Fibroblast of the aortic adventitia (primary cell): ENCODE results near the gene TRAT1. TPM values are rescaled to one million over a fixed set of nuclear protein-coding genes. Genes with fewer than 3 reads are reported as not detected.

Experiments used
- DNase-seq: peaks from one replicate; pipeline ENCODE4 v3.0.0-alpha.2; 2010; ENCODE audit warnings: low read depth
- H3K4me3 ChIP-seq: 2 replicates; pipeline ENCODE4 v1.5.1; 2011; ENCODE audit warnings: low read depth, mild to moderate bottlenecking, control low read depth, low read length, moderate library complexity
- total RNA-seq: library from RNA; depleted of rRNA; stranded (reverse); fragments of >200 nt; gene quantifications from 2 replicates; pipeline ENCODE4 v1.2.3, GENCODE V29; 2012; ENCODE audit warnings: low replicate concordance
- TF ChIP-seq, protein P1 (sequence below): IDR thresholded peaks from 2 replicates; pipeline ENCODE4 v1.5.1; 2011; ENCODE audit warnings: mild to moderate bottlenecking, low read length, control low read depth, inconsistent platforms; ENCODE audit not compliant: insufficient read depth

The TRAT1 gene
- total RNA-seq, 1 donor, result not detected

DNA sequence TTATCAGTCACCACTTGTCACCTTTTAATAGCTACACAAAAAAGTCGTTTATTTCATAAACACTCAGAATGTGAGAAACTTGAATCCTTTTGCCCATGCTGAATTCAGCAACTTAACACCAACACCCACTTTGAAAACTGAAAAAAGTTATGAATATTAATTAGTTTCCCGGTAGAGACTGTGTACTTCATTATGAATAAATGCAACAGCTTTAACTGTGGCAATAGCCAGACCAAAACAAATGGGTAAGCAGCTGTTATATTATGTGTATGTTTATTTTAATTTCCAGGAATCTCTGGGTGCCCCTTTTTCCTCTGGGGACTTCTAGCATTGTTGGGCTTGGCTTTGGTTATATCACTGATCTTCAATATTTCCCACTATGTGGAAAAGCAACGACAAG lies 7.8 kb downstream of the TRAT1 start:
- TF ChIP-seq, protein P1, sequence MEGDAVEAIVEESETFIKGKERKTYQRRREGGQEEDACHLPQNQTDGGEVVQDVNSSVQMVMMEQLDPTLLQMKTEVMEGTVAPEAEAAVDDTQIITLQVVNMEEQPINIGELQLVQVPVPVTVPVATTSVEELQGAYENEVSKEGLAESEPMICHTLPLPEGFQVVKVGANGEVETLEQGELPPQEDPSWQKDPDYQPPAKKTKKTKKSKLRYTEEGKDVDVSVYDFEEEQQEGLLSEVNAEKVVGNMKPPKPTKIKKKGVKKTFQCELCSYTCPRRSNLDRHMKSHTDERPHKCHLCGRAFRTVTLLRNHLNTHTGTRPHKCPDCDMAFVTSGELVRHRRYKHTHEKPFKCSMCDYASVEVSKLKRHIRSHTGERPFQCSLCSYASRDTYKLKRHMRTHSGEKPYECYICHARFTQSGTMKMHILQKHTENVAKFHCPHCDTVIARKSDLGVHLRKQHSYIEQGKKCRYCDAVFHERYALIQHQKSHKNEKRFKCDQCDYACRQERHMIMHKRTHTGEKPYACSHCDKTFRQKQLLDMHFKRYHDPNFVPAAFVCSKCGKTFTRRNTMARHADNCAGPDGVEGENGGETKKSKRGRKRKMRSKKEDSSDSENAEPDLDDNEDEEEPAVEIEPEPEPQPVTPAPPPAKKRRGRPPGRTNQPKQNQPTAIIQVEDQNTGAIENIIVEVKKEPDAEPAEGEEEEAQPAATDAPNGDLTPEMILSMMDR, result no peak
- H3K4me3 ChIP-seq, result no peak overlapping the region
- DNase-seq, result no peak

DNA sequence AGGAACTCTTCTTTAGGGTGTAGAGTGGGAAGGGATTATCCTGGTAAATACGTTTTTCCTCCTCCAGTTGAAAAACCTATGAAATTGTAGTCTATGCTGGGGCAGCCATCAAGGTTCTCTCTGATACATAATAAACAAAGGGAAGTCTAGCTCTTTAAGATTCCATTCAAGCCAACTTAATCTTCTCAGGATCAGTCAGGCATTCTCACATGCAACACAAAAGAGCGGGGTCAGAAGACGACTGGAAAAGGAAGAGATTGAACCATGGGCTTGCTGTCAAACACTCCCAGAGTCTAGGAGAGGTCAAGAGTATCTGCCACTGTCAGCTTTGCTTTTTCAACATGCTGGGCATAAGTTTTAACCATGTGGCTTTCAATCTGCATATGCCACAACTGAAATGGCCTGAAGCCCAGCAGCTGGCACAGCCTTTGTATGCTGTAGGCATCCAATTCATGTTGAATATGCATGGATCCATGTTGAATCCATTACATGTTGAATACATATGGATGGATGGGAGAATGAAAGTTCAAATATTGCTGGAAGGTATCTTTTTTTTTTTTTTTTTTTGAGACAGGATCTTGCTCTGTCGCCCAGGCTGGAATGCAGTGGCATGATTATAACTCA lies 8.5 kb downstream of the TRAT1 start:
- no peak overlapping the region for H3K4me3 ChIP-seq
- TF ChIP-seq, protein P1, result no peak
- no peak for DNase-seq

DNA sequence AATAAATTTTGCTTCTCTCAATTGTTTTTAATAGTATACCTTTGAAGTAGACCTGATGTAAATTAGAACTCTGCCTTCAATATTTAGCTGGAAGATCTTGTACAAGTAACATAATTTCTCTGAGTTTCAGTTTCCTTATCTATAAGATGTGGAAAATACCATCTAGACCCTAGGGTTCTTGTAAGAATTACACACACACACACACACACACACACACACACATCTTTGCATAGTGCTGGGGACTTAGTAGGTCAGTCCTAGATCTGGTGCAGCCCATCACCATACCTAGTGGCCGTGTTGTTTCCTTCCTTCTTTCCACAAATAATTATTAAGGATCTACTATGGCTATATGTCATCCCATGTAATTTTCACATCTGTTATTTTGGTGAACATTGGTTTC lies 11.0 kb downstream of the TRAT1 start:
- no peak for DNase-seq
- TF ChIP-seq, protein P1, result no peak
- no peak overlapping the region for H3K4me3 ChIP-seq

DNA sequence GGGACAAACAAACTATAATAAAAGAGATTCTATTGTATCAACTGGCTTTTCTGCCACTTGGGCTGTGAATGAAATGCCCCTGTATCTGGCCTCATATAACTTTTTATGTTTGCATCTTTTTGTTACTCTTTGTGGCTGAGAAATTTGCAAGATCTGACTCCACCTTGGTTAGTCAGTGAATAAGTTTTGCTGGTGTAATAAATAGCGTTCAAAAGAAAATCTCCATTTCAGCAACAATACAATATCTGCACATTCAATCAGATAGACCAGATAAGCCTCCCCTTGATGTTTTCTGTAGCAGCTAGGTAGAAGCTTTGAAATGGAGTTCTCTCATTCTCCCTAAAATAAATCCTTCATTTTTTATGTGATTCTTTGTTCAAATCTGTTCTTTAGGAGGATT lies 12.0 kb downstream of the TRAT1 start:
- DNase-seq, result no peak
- no peak overlapping the region for H3K4me3 ChIP-seq
- TF ChIP-seq, protein P1, result no peak

DNA sequence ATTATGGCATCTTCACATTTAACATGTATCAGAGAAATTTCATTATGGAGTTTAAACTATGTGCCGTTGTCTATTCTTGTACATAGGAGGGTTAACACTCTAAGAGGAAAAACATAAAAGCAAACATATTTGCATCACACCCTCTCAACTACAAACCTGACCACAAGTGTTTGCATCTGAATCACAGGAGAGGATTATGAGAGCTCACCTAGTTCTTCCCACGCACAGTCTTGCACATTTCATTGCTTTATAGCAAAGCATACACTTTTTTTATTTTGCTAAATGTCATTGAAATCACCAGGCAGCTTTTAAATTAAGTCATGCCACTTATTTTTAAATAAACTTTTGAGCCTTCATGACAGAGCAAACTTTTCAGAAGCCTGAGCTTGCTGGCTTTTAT lies 12.5 kb downstream of the TRAT1 start:
- H3K4me3 ChIP-seq, result no peak overlapping the region
- TF ChIP-seq, protein P1, result no peak
- no peak for DNase-seq

DNA sequence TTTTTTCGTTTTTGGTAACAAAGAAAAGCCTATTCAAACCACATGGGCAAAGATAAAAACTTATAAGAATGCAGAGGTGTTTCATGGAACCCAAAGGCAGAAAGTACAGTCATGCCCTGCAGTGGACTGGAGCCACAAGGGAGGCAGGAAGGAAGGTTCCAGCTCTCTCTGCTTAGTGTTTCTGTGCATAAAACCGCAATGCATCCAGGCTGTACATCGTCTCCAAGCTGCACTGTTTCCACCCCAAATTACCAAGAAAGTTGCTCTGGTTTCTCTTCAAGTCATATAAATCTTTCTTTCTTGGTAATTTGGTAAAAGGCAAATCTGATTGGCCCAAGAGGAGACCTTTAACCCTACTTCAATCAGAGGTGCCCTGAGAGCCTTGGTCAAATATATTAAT lies 15.8 kb downstream of the TRAT1 start:
- no peak for DNase-seq
- no peak overlapping the region for H3K4me3 ChIP-seq
- TF ChIP-seq, protein P1, result no peak

DNA sequence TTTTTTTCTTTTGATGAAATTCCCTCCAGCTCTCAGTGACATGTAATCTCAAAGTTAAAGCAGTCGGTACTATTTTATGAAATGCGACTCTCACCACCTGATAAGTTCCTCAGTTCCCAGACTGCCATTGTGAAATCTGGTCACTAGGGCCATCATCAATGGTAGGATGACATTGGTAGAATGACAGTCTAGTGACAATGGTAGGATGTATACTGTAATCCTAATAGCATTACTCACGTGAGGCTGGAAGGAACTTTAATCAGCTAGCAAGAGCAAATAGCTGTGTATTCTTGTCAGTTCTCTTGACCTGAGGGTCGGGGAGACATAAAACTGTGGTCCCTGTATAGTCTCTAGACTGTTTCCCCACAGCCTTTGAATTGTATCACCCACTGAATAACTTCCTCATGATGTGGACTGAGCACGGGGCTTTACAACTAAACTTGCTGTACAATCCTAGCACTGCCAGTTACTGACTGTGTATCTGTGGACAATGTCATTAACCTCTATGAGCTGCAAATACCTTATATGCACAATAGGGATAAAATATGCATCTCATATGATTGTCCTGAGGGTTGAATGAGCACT lies 23.2 kb downstream of the TRAT1 start:
- no peak overlapping the region for H3K4me3 ChIP-seq
- DNase-seq, result no peak
- TF ChIP-seq, protein P1, result no peak
